A549 (cell line): Measurements from ENCODE around the gene ANKRD18B.
"Not testable (repeated sequence)": the region's sequence is repeated elsewhere in the genome, so short reads cannot be mapped to it uniquely, and the experiment has no call there.

Experiments used
- CTCF ChIP-seq: fragments of >200 bp; sonication (Bioruptor Twin); formaldehyde crosslinking; IDR thresholded peaks from 3 replicates; pipeline ENCODE4 v1.5.1; 2016
- ELK1 ChIP-seq: fragments of 150-350 bp; IDR thresholded peaks from 2 replicates; pipeline ENCODE4 v1.6.1; 2014; ENCODE audit warnings: low read depth, mild to moderate bottlenecking, low read length
- JUN ChIP-seq, 2 experiments: fragments of >200 bp; sonication (Bioruptor Twin); formaldehyde crosslinking; IDR thresholded peaks; 2 replicates in 1 of 2; 3 replicates in 1 of 2; pipeline ENCODE4 v1.6.1; 2016 to 2017
- POLR2A ChIP-seq: IDR thresholded peaks from 2 replicates; pipeline ENCODE4 v1.6.1; 2012; ENCODE audit warnings: mild to moderate bottlenecking, low read length
- POLR2AphosphoS2 ChIP-seq: conservative IDR thresholded peaks from 2 replicates; pipeline ENCODE4 v1.6.1; 2012; ENCODE audit warnings: low read length, improper control_type of control experiment, inconsistent platforms

GRCh38 chr9:33551183-33551582 lies 27.1 kb downstream of the ANKRD18B start:
- not testable (repeated sequence) for TF ChIP-seq POLR2AphosphoS2; POLR2A; JUN (IDR thresholded peaks at IDR 0.05); CTCF; ELK1
